NCI-H1436 (cell line): ENCODE measurements around the gene LAMA3.

Source experiments
- DNase-seq: peaks from one replicate; lab custom pipeline; 2025; lab: John Stamatoyannopoulos, UW

Gene LAMA3

GRCh38 chr18:23939366-23939765 lies 250.1 kb downstream of the LAMA3 start:
- DNase-seq, result no peak

GRCh38 chr18:23939896-23940295 lies 250.6 kb downstream of the LAMA3 start:
- DNase-seq, result no peak

- no peak for DNase-seq
These were observed 252.5 kb downstream of the LAMA3 start for GRCh38 chr18:23941791-23942190.

- DNase-seq, result no peak
These were observed 253.9 kb downstream of the LAMA3 start for GRCh38 chr18:23943104-23943503.

GRCh38 chr18:23943903-23944624 lies 254.8 kb downstream of the LAMA3 start:
- DNase-seq, result no peak

- no peak for DNase-seq
These were observed 256.3 kb downstream of the LAMA3 start for GRCh38 chr18:23945416-23946079.

- DNase-seq, result no peak
These were observed 260.6 kb downstream of the LAMA3 start for GRCh38 chr18:23949863-23950262.

GRCh38 chr18:23950644-23951043 lies 261.4 kb downstream of the LAMA3 start:
- DNase-seq, result no peak

GRCh38 chr18:23951206-23951605 lies 262.0 kb downstream of the LAMA3 start:
- DNase-seq, result no peak

- no peak for DNase-seq
These were observed 264.7 kb downstream of the LAMA3 start for GRCh38 chr18:23953984-23954383.

- no peak for DNase-seq
These were observed 267.2 kb downstream of the LAMA3 start for GRCh38 chr18:23956483-23956882.

GRCh38 chr18:23958036-23958435 lies 268.8 kb downstream of the LAMA3 start:
- DNase-seq, result no peak

- DNase-seq, result no peak
These were observed 274.4 kb downstream of the LAMA3 start for GRCh38 chr18:23963443-23964165.

GRCh38 chr18:23964282-23965238 lies 275.3 kb downstream of the LAMA3 start:
- DNase-seq, result no peak

- no peak for DNase-seq
These were observed 277.7 kb downstream of the LAMA3 start for GRCh38 chr18:23966909-23967308.

- no peak for DNase-seq
These were observed 278.3 kb downstream of the LAMA3 start for GRCh38 chr18:23967321-23968089.

GRCh38 chr18:23968638-23969604 lies 279.7 kb downstream of the LAMA3 start:
- DNase-seq, result no peak

GRCh38 chr18:23969664-23970063 lies 280.4 kb downstream of the LAMA3 start:
- no peak for DNase-seq

GRCh38 chr18:23970161-23971096 lies 281.2 kb downstream of the LAMA3 start:
- DNase-seq, result no peak
